Fibroblast of pulmonary artery (primary cell): ENCODE measurements around the gene NKD1.
"Not testable (repeated sequence)": the region's sequence is repeated elsewhere in the genome, so short reads cannot be mapped to it uniquely, and the experiment has no call there.

Experiments used
- DNase-seq: peaks from one replicate; pipeline ENCODE4 v3.0.0-alpha.2; 2010; ENCODE audit warnings: low read depth
- H3K4me3 ChIP-seq: replicated peaks from 2 replicates; pipeline ENCODE4 v1.5.1; 2011; ENCODE audit warnings: low read depth, mild to moderate bottlenecking, control low read depth, low read length, moderate library complexity
- CTCF ChIP-seq: IDR thresholded peaks from 2 replicates; pipeline ENCODE4 v1.5.1; 2011; ENCODE audit warnings: mild to moderate bottlenecking, control low read depth, low read length, inconsistent platforms; ENCODE audit errors: missing control alignments

The NKD1 gene

GRCh38 chr16:50576403-50577113, 28.4 kb downstream of the NKD1 start:
- no peak overlapping the region for H3K4me3 ChIP-seq
- TF ChIP-seq CTCF = no peak
- DNase-seq = no peak

GRCh38 chr16:50578137-50578536, 29.9 kb downstream of the NKD1 start:
- no peak overlapping the region for H3K4me3 ChIP-seq
- no peak for DNase-seq
- no peak for TF ChIP-seq CTCF

GRCh38 chr16:50579373-50579772, 31.2 kb downstream of the NKD1 start:
- H3K4me3 ChIP-seq, DNase-seq: not testable (repeated sequence)

GRCh38 chr16:50580180-50580798, 32.1 kb downstream of the NKD1 start:
- H3K4me3 ChIP-seq = no peak overlapping the region
- no peak for DNase-seq
- no peak for TF ChIP-seq CTCF

GRCh38 chr16:50581845-50582244, 33.6 kb downstream of the NKD1 start:
- TF ChIP-seq CTCF = no peak
- no peak for DNase-seq
- H3K4me3 ChIP-seq = no peak overlapping the region

GRCh38 chr16:50583211-50583610, 35.0 kb downstream of the NKD1 start:
- TF ChIP-seq CTCF = no peak
- H3K4me3 ChIP-seq = no peak overlapping the region
- no peak for DNase-seq

- no peak for DNase-seq
- no peak for TF ChIP-seq CTCF
Observed at GRCh38 chr16:50584033-50584722, 36.0 kb downstream of the NKD1 start.

More at GRCh38 chr16:50584033-50584722, 36.0 kb downstream of the NKD1 start:
- no peak overlapping the region for H3K4me3 ChIP-seq
